Measurements from ENCODE around the gene NKAIN1.

- TF ChIP-seq POLR2A (IDR thresholded peaks at IDR 0.05) = no peak
- no peak for TF ChIP-seq CTCF (IDR thresholded peaks at IDR 0.05)
Observed at GRCh38 chr1:31199949-31200348, 39.7 kb downstream of the NKAIN1 start.
